Hematopoietic multipotent progenitor cell treated with erythropoietin and hydrocortisone succinate and interleukin-3 and kit ligand, for 15 days (in vitro differentiated cells): ENCODE results near the gene ZBTB46.
"Not testable (repeated sequence)": the region's sequence is repeated elsewhere in the genome, so short reads cannot be mapped to it uniquely, and the experiment has no call there.

Experiments
- DNase-seq: peaks from one replicate; pipeline ENCODE4 v3.0.0-alpha.2; 2015; ENCODE audit warnings: low spot score

The ZBTB46 gene, protein sequence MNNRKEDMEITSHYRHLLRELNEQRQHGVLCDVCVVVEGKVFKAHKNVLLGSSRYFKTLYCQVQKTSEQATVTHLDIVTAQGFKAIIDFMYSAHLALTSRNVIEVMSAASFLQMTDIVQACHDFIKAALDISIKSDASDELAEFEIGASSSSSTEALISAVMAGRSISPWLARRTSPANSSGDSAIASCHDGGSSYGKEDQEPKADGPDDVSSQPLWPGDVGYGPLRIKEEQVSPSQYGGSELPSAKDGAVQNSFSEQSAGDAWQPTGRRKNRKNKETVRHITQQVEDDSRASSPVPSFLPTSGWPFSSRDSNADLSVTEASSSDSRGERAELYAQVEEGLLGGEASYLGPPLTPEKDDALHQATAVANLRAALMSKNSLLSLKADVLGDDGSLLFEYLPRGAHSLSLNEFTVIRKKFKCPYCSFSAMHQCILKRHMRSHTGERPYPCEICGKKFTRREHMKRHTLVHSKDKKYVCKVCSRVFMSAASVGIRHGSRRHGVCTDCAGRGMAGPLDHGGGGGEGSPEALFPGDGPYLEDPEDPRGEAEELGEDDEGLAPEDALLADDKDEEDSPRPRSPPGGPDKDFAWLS

DNA sequence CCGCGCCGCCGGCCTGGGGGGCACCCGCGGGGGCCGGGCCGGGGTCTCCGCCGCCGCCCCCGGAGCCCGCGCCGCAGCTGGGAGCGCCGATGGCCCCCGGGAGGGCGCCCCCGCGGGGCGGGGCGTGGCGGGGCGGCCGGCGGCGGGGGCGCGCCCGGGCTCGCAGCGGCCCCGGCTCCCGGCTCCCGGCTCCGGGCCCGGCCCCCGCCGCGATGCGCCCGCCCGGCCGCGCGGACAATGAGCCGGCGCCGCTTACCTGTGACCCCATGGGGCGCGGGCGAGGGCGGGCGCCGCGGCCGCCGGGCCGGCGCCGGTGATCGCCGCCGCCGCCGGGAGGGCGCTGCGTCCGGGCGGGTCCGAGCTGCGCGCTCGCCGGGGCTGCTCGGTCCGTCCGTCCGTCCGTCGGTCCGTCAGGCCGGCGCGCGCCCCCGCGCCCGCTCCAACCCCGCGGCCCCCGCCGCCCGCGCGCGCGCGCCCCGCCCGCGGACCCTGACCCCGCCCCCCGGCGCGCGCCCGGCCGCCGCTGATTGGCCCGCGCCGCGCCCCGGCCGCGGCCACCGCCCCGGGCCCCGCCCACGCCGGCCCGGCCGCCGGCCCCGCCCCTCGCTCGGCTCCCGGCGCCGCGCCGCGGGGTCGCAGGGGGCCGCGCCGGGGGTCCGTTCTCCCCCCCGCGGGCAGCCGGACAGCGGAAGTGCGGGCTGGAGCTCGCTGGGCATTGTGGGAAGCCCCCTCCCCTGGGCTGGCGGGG lies at the start of gene ZBTB46:
ZBTB46 (minus strand) TSS at position 424 of the 748 bp plus-strand sequence. CDS start 40,507 bp downstream, outside the sequence.
- DNase-seq: peak; percentile 40

DNA sequence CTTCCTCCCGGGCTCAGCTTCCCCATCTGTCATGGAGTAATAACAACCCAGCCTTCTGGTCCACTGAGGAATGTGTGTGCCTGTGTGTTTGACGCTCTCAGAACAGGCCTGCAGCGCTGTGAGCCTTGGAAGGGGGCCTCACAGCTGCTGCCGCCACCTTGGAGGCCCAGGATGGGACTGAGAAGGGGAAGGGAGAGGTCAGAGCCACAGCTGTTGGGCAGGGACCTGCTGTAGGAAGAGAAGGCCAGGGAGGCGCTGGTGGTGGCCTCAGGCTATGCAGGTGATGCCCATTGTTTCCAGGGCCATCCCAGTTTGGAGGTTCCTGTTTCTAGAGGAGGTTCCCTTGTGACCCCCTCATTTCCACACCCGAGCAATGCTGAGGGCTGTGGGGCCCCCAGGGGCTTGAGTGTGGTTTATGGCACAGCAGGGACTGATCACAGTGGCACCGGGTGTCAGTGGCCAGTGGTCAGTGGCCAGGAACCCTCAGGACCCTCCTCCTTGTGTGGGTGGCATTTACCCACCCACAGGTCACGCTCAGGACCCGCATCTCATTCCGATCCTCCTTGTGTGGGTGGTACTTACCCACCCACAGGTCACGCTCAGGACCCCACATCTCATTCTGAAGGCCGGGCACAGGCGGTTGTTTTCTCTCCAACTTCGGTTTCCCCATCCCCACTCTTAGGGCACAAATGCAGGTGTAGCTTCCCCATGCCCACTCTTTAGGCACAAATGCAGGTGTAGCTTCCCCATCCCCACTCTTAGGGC lies 48.0 kb upstream of the ZBTB46 start:
- DNase-seq: no peak

DNA sequence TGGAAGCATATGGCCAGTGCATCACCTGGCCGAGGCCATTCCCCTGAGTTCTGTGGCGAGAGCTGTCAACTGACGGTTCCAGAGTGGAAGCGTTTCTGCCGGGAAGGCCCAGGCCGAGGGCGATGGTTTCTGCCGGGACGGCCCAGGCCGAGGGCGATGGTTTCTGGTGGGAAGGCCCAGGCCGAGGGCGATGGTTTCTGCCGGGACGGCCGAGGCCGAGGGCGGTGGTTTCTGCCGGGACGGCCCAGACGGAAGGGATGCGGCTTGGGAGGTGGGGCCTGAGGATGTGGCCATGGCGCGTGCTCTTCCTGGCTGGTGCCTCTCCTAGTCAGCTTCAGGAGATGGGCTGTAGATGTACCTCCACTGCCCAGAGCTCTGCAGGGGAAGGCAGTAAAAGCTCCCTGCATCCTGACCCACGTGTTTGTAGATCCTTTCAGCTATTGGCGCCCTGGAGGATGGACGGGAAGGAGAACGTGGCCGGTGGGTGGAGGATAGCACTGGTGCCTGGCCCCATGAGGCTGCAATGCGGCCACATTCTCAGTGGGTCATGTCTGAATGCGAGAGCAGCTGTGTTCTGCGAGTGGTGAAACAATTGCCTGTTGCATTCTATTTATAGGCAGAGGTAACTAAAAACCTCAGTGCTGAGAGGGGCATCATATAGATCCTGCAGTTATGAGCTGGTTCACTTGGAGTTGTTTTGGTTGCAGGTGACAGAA lies 46.8 kb upstream of the ZBTB46 start:
- DNase-seq: no peak

DNA sequence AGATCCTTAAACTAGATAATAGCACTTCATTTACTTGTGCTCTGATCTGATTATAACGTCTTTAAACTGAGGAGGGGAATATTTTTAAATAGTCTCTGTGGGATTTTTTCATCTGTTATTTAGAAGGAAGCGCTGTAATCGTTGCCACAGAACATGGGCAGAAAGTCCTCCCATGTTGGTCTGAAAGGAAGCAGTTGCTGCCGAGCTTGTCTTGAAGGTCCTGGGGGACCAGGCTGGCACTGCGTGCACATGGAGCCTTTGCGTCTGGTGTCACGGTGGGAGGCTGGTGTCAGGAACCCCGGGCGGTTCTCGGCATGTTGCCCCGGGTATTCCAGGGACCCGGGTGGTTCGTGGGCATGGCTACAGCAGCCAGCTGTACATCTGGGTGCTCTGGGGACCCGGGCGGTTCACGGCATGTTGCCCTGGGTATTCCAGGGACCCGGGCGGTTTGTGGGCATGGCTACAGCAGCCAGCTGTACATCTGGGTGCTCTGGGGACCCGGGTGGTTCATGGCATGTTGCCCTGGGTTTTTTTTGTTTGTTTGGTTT lies 45.5 kb upstream of the ZBTB46 start:
- DNase-seq: no peak

DNA sequence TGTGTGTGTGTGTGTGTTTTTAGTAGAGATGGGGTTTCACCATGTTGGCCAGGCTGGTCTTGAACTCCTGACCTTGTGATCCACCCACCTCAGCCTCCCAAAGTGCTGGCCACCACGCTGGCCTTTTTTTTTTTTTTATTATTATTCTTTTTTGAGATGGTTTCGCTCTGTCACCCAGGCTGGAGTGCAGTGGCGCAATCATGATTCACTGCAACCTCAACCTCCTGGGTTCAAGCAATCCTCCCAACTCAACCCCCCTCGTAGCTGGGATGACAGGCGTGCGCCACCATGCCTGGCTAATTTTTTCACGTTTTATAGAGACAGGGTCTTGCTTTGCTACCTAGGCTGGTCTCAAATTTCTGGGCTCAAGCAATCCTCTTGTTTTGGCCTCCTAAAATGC lies 43.2 kb upstream of the ZBTB46 start:
- not testable (repeated sequence) for DNase-seq

DNA sequence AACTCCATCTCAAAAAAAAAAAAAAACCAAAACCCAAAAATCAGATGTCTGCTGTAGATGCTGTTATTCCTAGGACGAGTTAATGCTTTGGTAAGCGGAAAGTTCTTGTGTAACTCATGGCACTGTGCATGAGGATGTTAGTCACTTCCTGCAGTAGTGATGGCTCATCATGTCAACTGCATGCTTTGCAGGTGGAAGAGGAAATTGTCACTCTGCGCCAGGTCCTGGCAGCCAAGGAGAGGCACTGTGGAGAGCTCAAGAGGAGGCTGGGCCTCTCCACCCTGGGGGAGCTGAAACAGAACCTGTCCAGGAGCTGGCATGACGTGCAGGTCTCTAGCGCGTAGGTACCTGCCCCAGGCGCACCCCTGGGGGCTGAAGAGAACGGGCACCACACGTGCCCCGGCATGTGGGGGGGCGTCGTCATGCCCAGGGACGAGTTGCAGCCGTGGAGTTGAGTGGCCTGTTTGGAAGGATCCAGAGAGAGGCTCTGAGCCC lies 42.5 kb upstream of the ZBTB46 start:
- no peak for DNase-seq

DNA sequence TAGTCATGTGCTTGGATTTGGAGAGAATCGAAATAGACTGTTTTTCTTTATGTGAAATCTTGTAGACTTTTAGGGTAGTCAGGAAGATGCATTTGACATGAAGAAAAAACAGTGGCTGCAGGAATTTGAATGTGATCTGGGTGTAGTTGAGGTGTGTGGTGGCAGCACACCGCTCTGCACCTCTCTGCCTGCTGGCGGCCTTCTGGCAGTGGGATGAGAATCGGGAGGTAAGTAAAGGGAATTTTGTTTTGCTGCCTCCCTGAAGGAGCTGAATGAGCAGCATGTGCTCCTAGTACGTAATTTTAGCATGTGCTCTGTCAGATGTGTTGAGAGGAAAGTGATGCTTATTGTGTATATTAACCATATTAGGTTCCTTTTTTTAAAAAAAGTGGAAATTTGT lies 37.2 kb upstream of the ZBTB46 start:
- DNase-seq: no peak

DNA sequence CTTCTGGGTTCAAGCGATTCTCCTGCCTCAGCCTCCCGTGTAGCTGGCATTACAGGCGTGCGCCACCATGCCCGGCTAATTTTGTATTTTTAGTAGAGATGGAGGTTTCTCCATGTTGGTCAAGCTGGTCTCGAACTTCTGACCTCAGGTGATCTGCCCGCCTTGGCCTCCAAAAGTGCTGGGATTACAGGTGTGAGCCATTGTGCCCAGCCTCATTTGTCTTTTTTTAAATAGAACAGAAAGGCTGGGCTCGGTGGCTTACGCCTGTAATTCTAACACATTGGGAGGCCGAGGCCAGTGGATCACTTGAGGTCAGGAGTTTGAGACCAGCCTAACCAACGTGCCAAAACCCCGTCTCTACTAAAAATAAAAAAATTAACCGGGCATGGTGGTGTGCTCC lies 36.0 kb upstream of the ZBTB46 start:
- DNase-seq: not testable (repeated sequence)

DNA sequence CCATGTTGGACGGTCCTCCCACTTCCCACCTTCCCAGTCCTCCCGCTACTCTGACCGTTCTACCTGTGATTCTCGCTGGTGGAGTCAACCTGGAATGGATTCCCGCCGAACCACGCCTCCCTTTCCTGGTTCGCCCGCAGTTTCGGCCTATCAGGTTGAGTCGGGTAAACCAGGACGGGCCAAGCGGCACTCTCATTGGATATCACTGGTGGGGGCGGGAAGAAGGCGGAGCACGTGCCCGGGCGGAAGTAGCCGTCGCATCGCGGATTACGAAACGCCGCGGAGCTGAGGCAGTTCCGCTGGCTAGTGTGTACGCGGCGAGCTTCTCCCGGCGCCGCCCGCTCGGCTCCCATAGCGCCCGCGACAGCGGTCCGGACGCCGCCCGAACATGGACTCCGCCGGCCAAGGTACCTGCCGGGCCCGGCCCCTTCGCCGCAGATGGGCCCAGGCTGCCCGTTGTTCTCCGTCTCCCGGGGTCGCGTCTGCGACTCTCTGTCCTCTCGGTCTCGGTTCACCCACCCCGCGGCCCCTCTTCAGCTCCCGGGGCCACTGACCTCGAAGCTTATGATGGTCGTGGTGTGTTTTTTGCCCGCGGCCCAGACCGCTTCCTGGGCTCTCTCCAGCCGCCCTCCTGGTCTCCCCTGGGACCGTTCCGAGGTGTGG lies 34.0 kb upstream of the ZBTB46 start, which contains the start of gene TPD52L2:
TPD52L2 (plus strand) TSS at position 293 of the 663 bp plus-strand sequence; CDS start at position 389, 96 bp downstream.
- peak; percentile 98 for DNase-seq

DNA sequence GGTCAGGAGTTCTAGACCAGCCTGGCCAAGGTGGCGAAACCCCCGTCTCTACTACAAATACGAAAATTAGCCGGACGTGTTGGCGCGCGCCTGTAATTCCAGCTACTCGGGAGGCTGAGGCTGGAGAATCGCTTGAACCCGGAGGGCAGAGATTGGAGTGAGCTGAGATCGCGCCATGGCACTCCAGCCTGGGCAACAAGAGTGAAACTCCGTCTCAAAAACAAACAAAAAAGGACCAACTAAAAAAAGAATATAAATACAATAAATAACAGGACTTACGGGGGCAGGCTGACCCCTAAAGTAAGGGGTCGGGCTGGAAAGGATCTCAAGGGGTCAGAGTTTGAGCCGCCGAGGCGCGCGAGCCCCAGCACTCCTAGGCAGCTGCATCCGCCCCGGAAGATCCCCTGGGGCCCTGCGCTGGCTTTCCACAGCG lies 33.5 kb upstream of the ZBTB46 start:
- DNase-seq: no peak

DNA sequence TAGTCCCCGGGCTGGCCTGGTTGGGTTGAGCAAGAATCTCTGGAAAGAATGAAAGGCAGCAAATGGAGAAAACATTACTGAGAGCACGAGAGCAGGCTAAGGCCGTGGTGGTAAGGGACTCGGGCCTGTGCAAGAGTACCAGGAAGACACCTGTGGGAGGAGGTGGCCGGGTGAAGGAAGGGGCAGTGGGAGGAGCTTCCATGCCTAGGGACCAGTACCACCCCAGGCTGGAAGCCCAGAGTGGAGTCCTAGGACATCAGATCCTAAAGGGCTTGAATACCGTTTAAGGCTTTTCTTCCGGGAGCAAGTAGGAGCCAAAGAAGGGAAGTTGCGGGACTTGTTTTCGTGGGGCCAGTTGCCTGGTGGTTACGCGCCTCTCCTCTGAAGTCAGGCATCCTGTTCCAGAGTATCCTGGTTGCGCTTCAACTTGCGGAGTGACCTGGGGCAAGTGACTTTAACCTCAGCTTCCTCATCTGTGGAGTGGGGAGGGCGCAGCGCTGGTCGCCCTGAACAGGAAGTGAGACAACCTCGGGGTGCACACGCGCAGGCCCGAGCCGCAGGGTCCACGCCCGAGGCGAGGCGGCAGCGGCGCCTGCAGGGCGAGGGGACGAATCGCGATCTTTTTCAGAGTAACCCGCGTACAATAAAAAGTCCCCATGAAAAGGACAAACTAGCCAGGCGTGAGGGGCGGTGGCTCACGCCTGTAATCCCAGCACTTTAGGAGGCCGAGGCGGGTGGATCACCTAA lies 32.9 kb upstream of the ZBTB46 start:
- DNase-seq: peak; percentile 71

DNA sequence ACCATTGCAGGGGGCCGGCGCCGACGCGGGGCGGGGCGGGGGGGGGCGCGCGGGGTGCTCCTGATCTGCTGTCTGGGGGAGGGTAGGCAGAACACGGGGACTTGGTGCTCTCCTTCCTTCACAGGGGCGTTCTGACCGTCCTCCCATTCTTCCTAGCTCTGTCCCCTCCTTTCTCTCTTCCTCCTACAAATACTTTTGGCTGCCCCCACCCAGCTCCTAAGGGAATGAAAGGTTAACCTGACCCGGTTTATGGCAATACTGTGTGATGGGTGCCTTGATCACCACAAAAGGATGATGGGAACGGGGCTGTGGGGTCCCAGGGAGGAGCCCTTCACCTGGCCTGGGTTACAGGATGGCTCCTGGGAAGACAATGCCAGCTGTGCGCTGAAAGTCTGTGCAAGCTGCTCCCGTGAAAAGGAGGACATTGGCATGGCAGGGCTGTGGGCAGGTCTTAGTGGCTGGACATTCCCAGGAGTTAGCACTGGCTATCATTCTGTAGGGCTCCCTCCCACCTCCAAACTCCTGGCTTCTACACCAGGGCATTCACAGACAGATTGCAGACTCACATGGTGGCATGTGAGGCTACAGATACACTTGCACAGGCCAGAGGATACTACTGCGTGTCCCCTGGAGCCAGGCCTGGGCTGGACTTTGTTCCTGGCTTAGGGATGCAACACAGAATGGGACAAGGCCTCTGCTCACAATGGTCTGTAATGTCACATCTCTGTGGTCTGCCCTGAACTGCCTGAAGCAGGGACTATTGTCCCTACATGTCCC lies 32.1 kb upstream of the ZBTB46 start:
- DNase-seq: no peak

DNA sequence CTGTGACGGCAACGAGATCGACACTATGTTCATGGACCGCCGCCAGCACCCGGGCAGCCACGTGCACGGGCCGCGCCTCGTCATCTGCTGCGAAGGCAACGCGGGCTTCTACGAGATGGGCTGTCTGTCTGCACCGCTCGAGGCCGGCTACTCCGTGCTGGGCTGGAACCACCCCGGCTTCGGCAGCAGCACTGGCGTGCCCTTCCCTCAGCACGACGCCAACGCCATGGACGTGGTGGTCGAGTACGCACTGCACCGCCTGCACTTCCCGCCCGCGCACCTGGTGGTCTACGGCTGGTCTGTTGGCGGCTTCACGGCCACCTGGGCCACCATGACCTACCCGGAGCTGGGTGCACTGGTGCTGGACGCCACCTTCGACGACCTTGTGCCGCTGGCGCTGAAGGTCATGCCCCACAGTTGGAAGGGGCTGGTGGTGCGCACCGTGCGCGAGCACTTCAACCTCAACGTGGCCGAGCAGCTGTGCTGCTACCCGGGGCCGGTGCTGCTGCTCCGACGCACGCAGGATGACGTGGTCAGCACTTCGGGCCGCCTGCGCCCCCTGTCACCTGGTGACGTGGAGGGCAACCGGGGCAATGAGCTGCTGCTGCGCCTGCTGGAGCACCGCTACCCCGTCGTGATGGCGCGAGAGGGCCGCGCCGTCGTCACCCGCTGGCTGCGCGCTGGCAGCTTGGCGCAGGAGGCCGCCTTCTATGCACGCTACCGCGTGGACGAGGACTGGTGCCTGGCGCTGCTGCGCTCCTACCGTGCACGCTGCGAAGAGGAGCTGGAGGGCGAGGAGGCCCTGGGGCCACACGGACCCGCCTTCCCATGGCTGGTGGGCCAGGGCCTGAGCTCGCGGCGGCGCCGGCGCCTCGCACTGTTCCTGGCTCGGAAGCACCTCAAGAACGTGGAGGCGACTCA lies 31.2 kb upstream of the ZBTB46 start:
- DNase-seq: no peak

DNA sequence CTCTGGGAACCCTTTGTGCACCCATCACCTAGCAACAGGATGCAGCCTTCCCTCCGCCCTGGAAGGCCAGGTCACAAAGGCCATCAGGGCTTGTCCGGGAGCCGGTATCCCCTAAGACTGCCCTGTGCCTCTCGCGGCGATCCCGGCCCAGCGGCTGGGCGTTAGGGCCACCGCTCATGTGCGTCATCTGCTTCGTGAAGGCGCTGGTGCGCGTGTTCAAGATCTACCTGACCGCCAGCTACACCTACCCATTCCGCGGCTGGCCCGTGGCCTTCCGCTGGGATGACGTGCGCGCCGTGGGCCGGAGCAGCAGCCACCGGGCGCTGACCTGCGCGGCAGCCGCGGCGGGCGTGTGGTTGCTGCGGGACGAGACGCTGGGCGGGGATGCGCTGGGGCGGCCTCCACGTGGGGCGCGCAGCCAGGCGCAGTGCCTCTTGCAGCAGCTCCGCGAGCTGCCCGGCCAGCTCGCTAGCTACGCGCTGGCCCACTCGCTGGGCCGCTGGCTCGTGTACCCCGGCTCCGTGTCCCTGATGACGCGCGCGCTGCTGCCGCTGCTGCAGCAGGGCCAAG lies 30.4 kb upstream of the ZBTB46 start, which contains the start of gene ABHD16B:
ABHD16B (plus strand) TSS at position 134 of the 570 bp plus-strand sequence; CDS start at position 177, 43 bp downstream.
- no peak for DNase-seq

DNA sequence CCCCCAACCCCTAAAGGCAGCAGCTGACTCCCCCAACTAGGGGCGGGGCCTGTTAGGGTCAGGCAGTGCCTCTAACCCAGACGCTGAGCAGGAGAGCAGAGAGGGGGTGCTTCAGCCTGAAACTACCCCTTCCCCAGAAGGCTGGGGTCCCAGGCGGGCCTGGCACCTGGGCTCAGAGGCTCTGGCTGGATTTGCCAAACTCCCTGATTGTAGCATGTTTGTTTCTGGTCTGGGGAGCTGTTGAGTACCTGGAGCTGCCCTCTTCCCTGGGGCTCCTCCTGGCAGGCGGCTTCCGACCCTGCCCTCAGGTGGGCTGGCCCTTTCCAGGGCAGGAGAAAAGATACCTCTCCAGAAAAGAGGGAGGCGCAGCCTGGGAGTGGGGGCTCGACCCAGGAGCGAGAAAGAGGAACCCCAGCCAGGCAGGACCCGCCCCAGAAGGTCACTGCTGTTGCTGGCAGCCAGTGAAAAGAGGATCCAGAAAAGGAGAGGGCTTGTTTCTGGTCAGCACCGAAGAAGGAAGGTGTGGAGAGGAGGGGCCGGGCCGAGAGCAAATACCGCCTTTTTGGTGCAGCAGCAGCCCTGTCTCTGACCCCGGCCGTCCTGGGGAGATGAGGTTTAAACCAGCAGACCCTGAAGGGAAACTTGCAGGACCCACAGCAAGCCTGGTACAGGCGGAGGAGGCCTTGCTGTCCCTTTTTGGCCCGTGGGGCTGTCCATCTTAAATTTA lies 29.4 kb upstream of the ZBTB46 start:
- DNase-seq: no peak

DNA sequence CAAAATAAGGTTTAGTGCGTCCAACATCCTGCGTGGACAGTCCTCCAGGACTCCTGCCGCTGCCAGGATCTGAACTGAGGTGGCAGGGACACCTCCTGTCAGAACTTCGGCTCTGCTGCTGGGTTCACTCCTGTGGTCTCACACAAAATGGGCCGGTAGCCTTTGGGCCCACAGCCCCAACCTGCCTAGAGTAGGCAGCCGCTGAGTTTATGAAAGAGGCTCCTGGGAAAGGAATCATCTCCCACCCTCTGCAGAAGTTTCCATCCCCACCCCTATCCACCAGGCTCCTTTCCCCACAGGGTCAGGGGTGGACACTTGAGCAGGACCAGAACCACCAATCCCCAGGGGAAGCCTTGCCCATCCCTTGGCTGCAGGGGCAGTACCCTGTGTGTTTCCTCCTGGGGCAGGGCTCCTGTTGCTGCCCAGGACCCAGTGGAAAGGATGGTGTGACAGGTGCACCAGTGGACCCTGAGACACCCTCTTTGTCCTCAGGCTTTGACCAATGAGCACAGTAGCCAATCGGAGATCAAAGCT lies 28.2 kb upstream of the ZBTB46 start:
- DNase-seq: no peak
